Muscle of arm (tissue), 12 donors: ENCODE results near the gene SYK. TPM values are rescaled to one million over a fixed set of nuclear protein-coding genes. Genes with fewer than 3 reads are reported as not detected.

Experiments
- DNase-seq: peaks from one replicate; pipeline ENCODE4 v3.0.0-alpha.2; 2013
- polyA plus RNA-seq, 12 donors: library from polyadenylated mRNA; unstranded; fragments of 120-200 nt; gene quantifications; one replicate each; pipeline ENCODE4 v1.2.1, GENCODE V29; 2013; ENCODE audit not compliant: insufficient read length in 12 of 12

Gene SYK
- polyA plus RNA-seq, 12 donors: 2.3 to 12.5 (median 2.9) TPM; not detected in 1

GRCh38 chr9:90942555-90942954, 140.9 kb downstream of the SYK start:
- DNase-seq: no peak

DNA sequence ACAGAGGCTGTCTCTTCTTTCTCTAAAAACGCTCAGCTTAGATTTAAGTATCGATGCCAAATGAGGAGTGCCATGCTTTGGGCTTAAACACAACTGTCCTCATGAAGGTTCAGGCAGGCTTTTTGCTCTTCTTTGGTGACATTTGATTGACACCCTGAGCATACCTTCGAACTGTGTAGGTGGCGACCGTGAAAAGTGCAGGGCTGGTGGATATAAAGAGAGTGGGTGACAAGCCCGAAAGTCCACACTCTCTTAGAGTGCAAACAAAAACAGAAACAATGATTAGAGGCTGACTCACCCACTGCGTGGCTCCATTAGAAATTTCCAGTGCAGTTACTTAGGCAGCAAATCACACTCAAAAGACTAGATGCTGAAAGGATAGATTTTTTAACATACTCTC, 141.7 kb downstream of the SYK start:
- DNase-seq: no peak

- no peak for DNase-seq
Observed at GRCh38 chr9:90945336-90945735, 143.7 kb downstream of the SYK start.

DNA sequence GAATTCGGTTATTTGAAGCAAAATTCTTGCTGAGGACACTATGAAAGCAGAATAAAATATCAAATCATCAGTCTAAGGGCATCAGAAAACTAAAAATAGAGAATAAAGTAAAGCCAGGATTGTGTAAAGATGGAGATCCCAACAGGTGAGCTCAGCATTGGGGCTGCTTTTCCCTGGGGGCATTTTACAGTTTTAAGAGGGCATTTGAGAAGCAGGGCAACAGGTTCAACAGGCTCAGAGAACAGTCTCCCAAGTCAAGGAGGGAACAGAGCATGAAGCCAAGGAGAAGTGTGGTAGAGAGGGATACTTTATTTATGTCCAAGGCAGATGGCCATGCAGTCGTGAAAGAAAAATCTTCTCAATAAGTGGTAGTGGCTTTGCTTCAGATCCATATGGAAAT, 145.4 kb downstream of the SYK start:
- DNase-seq: no peak

Other genes with a start within 250 kb of the SYK start
- 1 to 10 TPM in 6 of 12 donors, under 1 TPM in 4, not detected in 2; 0.82 to 3.2 (median 1.4) TPM for gene DIRAS2, start 159.0 kb upstream of the SYK start, polyA plus RNA-seq